HCT116 (cell line): ENCODE data around the gene SLX9. TPM values are rescaled to one million over a fixed set of nuclear protein-coding genes. Genes with fewer than 3 reads are reported as not detected.

ENCODE experiments used
- ATAC-seq: fragments of 200-7000 bp; cut with Tn5 transposase; 2 replicates; pipeline ENCODE4 v1.9.1; 2020; ENCODE audit warnings: mild to moderate bottlenecking, moderate library complexity
- BruUV-seq: library from RNA; stranded (reverse); fragments of 400-500 nt; replicated peaks from 2 replicates; lab custom pipeline; 2021; lab: Mats Ljungman, UMichigan
- CTCF ChIA-PET: fragments of 300-600 bp; sonication (Branson Sonifier 250); formaldehyde crosslinking; loops from one replicate; lab custom pipeline; 2021; ENCODE audit warnings: antibody characterized with exemption; lab: Charles Lee
- POLR2A ChIA-PET: fragments of 300-600, 350-600 bp; sonication (Branson Sonifier 250); formaldehyde crosslinking; loops from one replicate; lab custom pipeline; 2021; ENCODE audit warnings: antibody characterized with exemption; lab: Charles Lee
- RAD21 ChIA-PET, 2 experiments: fragments of 300-600 bp; sonication (Branson Sonifier 250); formaldehyde crosslinking; loops; one replicate each; lab custom pipeline; 2023; ENCODE audit warnings: low total read pairs in 2 of 2; ENCODE audit not compliant: uncharacterized antibody in 2 of 2, unreplicated experiment in 2 of 2, low non-redundant PET in 1 of 2; lab: Charles Lee
- DNase-seq: peaks from one replicate; pipeline ENCODE4 v3.0.0-alpha.2; 2010; ENCODE audit warnings: low read depth, low spot score
- H2AFZ ChIP-seq: fragments of 200-600 bp; shearing (Covaris generic), sonication (generic); 2 replicates; pipeline ENCODE4 v1.6.1; 2017; ENCODE audit warnings: low read depth, mixed run types, mixed read lengths, antibody characterized with exemption, low read length; ENCODE audit not compliant: poor library complexity, severe bottlenecking
- H3K27ac ChIP-seq: 2 replicates; pipeline ENCODE4 v1.5.1; 2012; ENCODE audit warnings: low read depth, low read length
- H3K27me3 ChIP-seq: fragments of 200-600 bp; sonication (generic); 2 replicates; pipeline ENCODE4 v1.6.1; 2016; ENCODE audit warnings: mixed run types, low read length, mixed read lengths; ENCODE audit not compliant: insufficient read depth
- H3K36me3 ChIP-seq, 2 experiments: fragments of 200-500 bp in 1 of 2; fragments of 200-600 bp in 1 of 2; sonication (Bioruptor generic) in 1 of 2; sonication (generic) in 1 of 2; 2 replicates each; pipeline versions ENCODE4 v1.5.1 to v1.6.1; 2014 to 2016; ENCODE audit warnings: low read length in 2 of 2, inconsistent platforms in 1 of 2, mixed read lengths in 1 of 2, mixed run types in 1 of 2; ENCODE audit not compliant: insufficient read depth in 2 of 2, control insufficient read depth in 1 of 2
- H3K4me1 ChIP-seq, 2 experiments: fragments of 200-600 bp in 1 of 2; sonication (generic) in 1 of 2; 2 replicates each; pipeline versions ENCODE4 v1.5.1 to v1.6.1; 2012 to 2017; ENCODE audit warnings: low read length in 2 of 2, inconsistent platforms in 1 of 2, mild to moderate bottlenecking in 1 of 2, mixed read lengths in 1 of 2, mixed run types in 1 of 2, moderate library complexity in 1 of 2; ENCODE audit not compliant: insufficient read depth in 2 of 2, control insufficient read depth in 1 of 2
- H3K4me2 ChIP-seq: fragments of 200-600 bp; sonication (generic); 2 replicates; pipeline ENCODE4 v1.6.1; 2017; ENCODE audit warnings: mixed run types, low read length, mixed read lengths
- H3K4me3 ChIP-seq, 2 experiments: fragments of 200-600 bp in 1 of 2; sonication (generic) in 1 of 2; replicated peaks in 1 of 2; 2 replicates each; pipeline ENCODE4 v1.5.1; 2011 to 2016; ENCODE audit warnings: low read length in 2 of 2, control low read depth in 1 of 2, low read depth in 1 of 2, mild to moderate bottlenecking in 1 of 2, mixed read lengths in 1 of 2, mixed run types in 1 of 2
- H3K79me2 ChIP-seq: fragments of 200-600 bp; sonication (generic); 2 replicates; pipeline ENCODE4 v1.6.1; 2017; ENCODE audit warnings: mild to moderate bottlenecking, mixed run types, low read length, moderate library complexity, mixed read lengths; ENCODE audit not compliant: insufficient read depth
- H3K9ac ChIP-seq: fragments of 200-600 bp; sonication (generic); 2 replicates; pipeline ENCODE4 v1.6.1; 2016; ENCODE audit warnings: low read length, mixed read lengths
- H3K9me2 ChIP-seq: fragments of 200-600 bp; sonication (generic), shearing (Covaris generic); 2 replicates; pipeline ENCODE4 v1.6.1; 2017; ENCODE audit warnings: mixed run types, mild to moderate bottlenecking, moderate library complexity; ENCODE audit not compliant: insufficient read depth
- H3K9me3 ChIP-seq, 2 experiments: fragments of 200-500 bp in 1 of 2; fragments of 200-600 bp in 1 of 2; sonication (Bioruptor generic) in 1 of 2; sonication (generic) in 1 of 2; 2 replicates each; pipeline ENCODE4 v1.6.1; 2014 to 2017; ENCODE audit warnings: low read length in 2 of 2, mixed read lengths in 2 of 2, inconsistent platforms in 1 of 2, low read depth in 1 of 2, mild to moderate bottlenecking in 1 of 2, mixed run types in 1 of 2, moderate library complexity in 1 of 2; ENCODE audit not compliant: control insufficient read depth in 1 of 2, insufficient read depth in 1 of 2
- H4K20me1 ChIP-seq: fragments of 200-600 bp; sonication (generic), shearing (Covaris generic); 2 replicates; pipeline ENCODE4 v1.6.1; 2017; ENCODE audit warnings: mixed run types, mild to moderate bottlenecking, moderate library complexity; ENCODE audit not compliant: insufficient read depth
- ATF3 ChIP-seq: IDR thresholded peaks from 2 replicates; pipeline ENCODE4 v1.6.1; 2012
- CBX3 ChIP-seq: IDR thresholded peaks from 2 replicates; pipeline ENCODE4 v1.6.1; 2012; ENCODE audit warnings: low read depth
- CEBPB ChIP-seq: IDR thresholded peaks from 2 replicates; pipeline ENCODE4 v1.6.1; 2012; ENCODE audit warnings: low read depth
- CTCF ChIP-seq, 3 experiments: fragments of 200-600 bp in 1 of 3; sonication (generic) in 1 of 3; IDR thresholded peaks in 2 of 3; conservative IDR thresholded peaks in 1 of 3; 2 replicates each; pipeline ENCODE4 v1.5.1; 2012 to 2017; ENCODE audit warnings: low read depth in 2 of 3, low read length in 2 of 3, antibody characterized with exemption in 1 of 3, borderline replicate concordance in 1 of 3, control low read depth in 1 of 3, mild to moderate bottlenecking in 1 of 3, mixed read lengths in 1 of 3, mixed run types in 1 of 3, moderate library complexity in 1 of 3; ENCODE audit not compliant: insufficient read depth in 1 of 3
- EGR1 ChIP-seq: IDR thresholded peaks from 2 replicates; pipeline ENCODE4 v1.6.1; 2012; ENCODE audit warnings: low read depth
- EZH2 ChIP-seq: fragments of 200-600 bp; sonication (generic); IDR thresholded peaks from 2 replicates; pipeline ENCODE4 v1.6.1; 2017; ENCODE audit warnings: antibody characterized with exemption, mixed run types
- FOSL1 ChIP-seq: IDR thresholded peaks from 2 replicates; pipeline ENCODE4 v1.6.1; 2012; ENCODE audit warnings: low read depth
- JUND ChIP-seq: IDR thresholded peaks from 2 replicates; pipeline ENCODE4 v1.6.1; 2012
- MAX ChIP-seq: IDR thresholded peaks from 2 replicates; pipeline ENCODE4 v1.6.1; 2012
- POLR2AphosphoS5 ChIP-seq: IDR thresholded peaks from 2 replicates; pipeline ENCODE4 v1.6.1; 2011; ENCODE audit warnings: mild to moderate bottlenecking, low read depth, low read length, moderate library complexity
- RAD21 ChIP-seq: IDR thresholded peaks from 2 replicates; pipeline ENCODE4 v1.6.1; 2012; ENCODE audit warnings: low read depth, mild to moderate bottlenecking
- SIN3A ChIP-seq: IDR thresholded peaks from 2 replicates; pipeline ENCODE4 v1.6.1; 2012; ENCODE audit warnings: low read depth
- SP1 ChIP-seq: IDR thresholded peaks from 2 replicates; pipeline ENCODE4 v1.6.1; 2012; ENCODE audit warnings: low read depth
- SRF ChIP-seq: IDR thresholded peaks from 2 replicates; pipeline ENCODE4 v1.6.1; 2012; ENCODE audit warnings: low read depth
- TCF7L2 ChIP-seq: IDR thresholded peaks from 2 replicates; pipeline ENCODE4 v1.7.0; 2011; ENCODE audit warnings: borderline replicate concordance, inconsistent platforms; ENCODE audit not compliant: insufficient read depth, insufficient read length; ENCODE audit errors: extremely low read depth
- ZBTB33 ChIP-seq: IDR thresholded peaks from 2 replicates; pipeline ENCODE4 v1.6.1; 2011; ENCODE audit warnings: mild to moderate bottlenecking, low read length, moderate library complexity; ENCODE audit not compliant: insufficient replicate concordance; ENCODE audit errors: extremely low read depth
- ZFX ChIP-seq: fragments of 450-650 bp; IDR thresholded peaks from 2 replicates; pipeline ENCODE4 v1.6.1; 2017
- ZNF274 ChIP-seq: fragments of 200-500 bp; sonication (Bioruptor generic); IDR thresholded peaks from 2 replicates; pipeline ENCODE4 v1.6.1; 2014; ENCODE audit warnings: mild to moderate bottlenecking, low read depth, low read length, inconsistent platforms
- intact Hi-C: fragments of 100-400 bp; cut with micrococcal nuclease; formaldehyde crosslinking; loops from 2 replicates; pipeline ENCODE4 v1.10.0; 2022
- total RNA-seq: library from RNA; stranded (reverse); gene quantifications from one replicate; pipeline ENCODE4 v1.2.1, GENCODE V29; 2021; ENCODE audit not compliant: unreplicated experiment

The SLX9 gene
- total RNA-seq, 1 experiment from 2014 or later = 61.9 TPM

- DNase-seq = no peak
- intact Hi-C loops = no loop called here
- no peak overlapping the region for H2AFZ ChIP-seq
- no peaks in the 10 kb centered on the region; a peak in 1 of 4 replicates for H3K4me1 ChIP-seq
- H3K4me2 ChIP-seq = no peak overlapping the region
- H4K20me1 ChIP-seq = no peaks in the 10 kb centered on the region
- ChIA-PET CTCF (interaction anchor here (0.7 kb wide), 1 partner anchor 134 kb away, joined by 3 read pairs; no protein-coding TSS in a partner anchor), RAD21 (interaction anchor here in 1 of 2 experiments (1.0 kb wide), 1 partner anchor 22 kb away, joined by 3 read pairs; the partner anchor contains the start of gene PTTG1IP), POLR2A (no interaction called here)
- H3K9ac ChIP-seq = no peak overlapping the region
- no peaks in the 10 kb centered on the region for H3K79me2 ChIP-seq
- H3K27ac ChIP-seq = no peak overlapping the region
- no peak overlapping the region for H3K4me3 ChIP-seq
- ATAC-seq = no peak
- BruUV-seq = no TSS peak
- no peaks in the 10 kb centered on the region for H3K36me3 ChIP-seq
- no peaks in the 10 kb centered on the region for H3K27me3 ChIP-seq
- H3K9me2 ChIP-seq = no peaks in the 10 kb centered on the region
- H3K9me3 ChIP-seq = no peaks in the 10 kb centered on the region
- no peak for TF ChIP-seq MAX
- no peak for TF ChIP-seq ATF3
- TF ChIP-seq CBX3 = no peak
- no peak for TF ChIP-seq ZBTB33
- no peak for TF ChIP-seq SIN3A
- TF ChIP-seq RAD21 = no peak
- TF ChIP-seq CEBPB = no peak
- TF ChIP-seq ZNF274 = no peak
- no peak for TF ChIP-seq ZFX
- TF ChIP-seq TCF7L2 = no peak
- no peak for TF ChIP-seq EGR1
- TF ChIP-seq JUND = no peak
- no peak for TF ChIP-seq CTCF (IDR thresholded peaks at IDR 0.05 in 2 of 3, conservative IDR thresholded peaks at IDR 0.05 in 1 of 3; ENCODE audit: borderline replicate concordance in 1 of 3, insufficient read depth in 1 of 3, low read depth in 2 of 3, low read length in 2 of 3)
- no peak for TF ChIP-seq FOSL1
- TF ChIP-seq SP1 = no peak
- TF ChIP-seq POLR2AphosphoS5 = no peak
- no peak for TF ChIP-seq SRF
- no peak for TF ChIP-seq EZH2
Measured at GRCh38 chr21:44895859-44896258, 44.0 kb upstream of the SLX9 start.
